ENCODE results near the gene TMEM169.

The TMEM169 gene, protein sequence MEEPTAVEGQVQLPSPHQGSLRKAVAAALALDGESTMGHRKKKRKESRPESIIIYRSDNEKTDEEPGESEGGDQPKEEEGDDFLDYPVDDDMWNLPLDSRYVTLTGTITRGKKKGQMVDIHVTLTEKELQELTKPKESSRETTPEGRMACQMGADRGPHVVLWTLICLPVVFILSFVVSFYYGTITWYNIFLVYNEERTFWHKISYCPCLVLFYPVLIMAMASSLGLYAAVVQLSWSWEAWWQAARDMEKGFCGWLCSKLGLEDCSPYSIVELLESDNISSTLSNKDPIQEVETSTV

DNA sequence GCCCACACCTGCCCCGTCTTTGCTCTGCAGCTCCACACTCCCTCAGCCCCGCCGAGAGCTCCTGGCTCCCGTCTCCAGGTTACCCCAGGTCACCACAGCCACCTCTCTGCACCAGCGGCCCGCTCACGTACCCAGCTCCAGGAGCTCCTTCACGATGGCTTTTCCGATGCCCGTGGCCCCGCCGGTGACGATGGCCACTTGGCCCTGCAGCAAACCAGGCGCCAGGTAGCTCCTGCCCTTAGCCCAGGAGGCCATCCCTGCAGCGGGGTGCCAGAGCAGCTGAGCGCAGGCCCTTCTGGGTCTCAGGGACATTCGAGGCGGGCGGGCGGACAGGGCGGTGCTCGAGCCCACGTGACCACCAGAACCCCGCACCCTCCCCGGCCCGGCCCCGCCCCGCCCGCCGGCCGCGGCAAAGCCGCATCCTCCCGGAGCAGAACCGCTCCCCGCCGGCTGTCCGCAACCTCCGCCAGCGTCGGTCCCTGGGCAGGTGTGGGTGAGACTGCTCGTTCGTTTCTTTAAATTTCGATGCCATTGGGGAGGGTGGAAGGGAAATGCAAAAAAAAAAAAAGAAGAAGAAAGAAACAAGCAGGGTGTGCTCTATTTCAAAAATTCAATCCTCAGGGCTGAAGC lies at the start of gene TMEM169, which contains the start of gene PECR:
TSS of gene TMEM169 (plus strand) at position 433 of the 630 bp plus-strand sequence. CDS start 14,045 bp downstream, outside the sequence.
TSS of gene PECR (minus strand) at position 323 of the 630 bp plus-strand sequence. CDS start at position 255, 68 bp downstream.
- DNase-seq, result peak; percentile 70

DNA sequence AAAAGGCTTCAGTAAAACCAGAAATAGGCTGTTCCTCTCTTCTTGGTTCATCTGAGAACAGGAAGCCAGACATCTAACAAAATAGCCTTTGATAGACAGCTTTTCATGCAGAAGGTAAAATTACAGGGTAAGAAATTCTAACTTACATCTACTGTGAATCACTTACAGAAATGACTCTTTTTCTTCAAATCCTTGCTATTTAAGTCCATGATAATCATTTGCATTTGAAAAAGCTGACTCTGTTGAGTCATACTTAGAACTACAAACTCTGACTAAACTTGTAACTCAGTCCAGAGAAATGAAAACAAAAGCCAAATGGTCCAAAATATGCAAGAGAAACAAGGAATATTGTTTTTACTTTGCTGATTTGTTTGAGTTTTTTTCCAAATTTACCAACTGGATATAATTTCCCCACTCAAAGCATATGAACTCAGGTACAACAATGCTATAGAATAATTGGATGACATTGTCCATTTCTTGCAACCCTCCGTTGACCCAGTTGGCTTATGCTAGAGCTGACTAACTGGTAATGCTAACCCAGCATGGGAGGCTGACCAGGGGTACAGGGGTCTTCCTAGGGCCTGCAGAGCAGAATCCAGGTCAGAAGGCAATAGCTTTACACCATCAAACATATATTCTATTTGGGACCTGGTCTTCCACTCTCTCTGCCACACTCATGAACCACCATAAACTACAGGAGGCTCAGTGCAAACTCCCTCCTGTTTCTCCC lies 49.6 kb upstream of the TMEM169 start:
- DNase-seq, result no peak

GRCh38 chr2:216033403-216033802 lies 48.3 kb upstream of the TMEM169 start:
- no peak for DNase-seq

GRCh38 chr2:216034065-216034464 lies 47.7 kb upstream of the TMEM169 start:
- DNase-seq, result peak; percentile 34

GRCh38 chr2:216039918-216040317 lies 41.8 kb upstream of the TMEM169 start:
- no peak for DNase-seq

- no peak for DNase-seq
Measured at GRCh38 chr2:216041438-216041837, 40.3 kb upstream of the TMEM169 start.

GRCh38 chr2:216043949-216044348 lies 37.8 kb upstream of the TMEM169 start:
- no peak for DNase-seq

DNA sequence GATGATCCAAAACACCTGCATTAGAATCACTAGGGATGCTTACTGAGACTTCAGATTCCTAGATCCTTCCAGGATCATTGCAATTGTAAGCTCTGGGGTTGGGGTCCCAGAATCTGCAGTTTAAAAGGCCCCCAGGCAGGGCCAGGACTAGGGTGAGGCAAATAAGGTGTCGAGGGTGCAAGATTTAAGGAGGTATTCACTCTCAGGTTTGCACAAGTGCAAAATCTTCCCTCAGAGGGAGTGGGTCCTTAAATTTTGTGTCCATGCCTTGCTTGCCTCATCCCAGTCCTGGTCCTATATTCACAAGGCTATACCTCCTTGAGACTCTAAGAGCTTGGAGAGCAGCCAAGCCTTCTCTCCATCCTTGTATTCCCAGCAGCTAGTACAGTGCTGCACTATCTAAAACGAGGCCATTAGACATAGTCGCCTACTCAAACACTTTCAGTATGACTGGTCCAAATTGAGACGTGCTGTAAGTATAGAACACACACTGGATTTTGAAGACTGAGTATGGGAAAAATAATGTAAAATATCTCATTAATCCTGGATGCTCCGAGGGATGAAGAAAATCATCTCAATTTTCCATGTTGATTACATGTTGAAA lies 36.7 kb upstream of the TMEM169 start:
- DNase-seq, result peak; percentile 56

- no peak for DNase-seq
Measured at GRCh38 chr2:216047397-216047796, 34.3 kb upstream of the TMEM169 start.

DNA sequence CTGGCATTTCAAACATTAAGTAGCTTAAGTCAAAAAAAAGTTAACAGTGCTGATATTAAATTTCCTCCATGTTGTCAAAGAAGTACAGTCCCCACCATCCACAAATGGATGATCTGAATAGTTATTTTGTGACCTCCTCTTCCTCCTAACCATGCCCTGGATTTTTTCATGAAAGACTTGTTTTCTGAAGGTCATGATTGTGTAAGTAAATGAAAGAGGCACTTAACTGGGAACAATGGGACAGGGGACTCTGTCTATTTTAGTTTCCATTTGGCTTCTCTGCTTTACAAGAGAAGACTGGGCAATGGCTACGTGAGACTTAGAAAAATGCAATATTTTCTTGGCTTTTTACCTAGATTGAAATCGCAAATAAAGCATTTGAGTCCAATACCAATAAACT lies 32.3 kb upstream of the TMEM169 start:
- no peak for DNase-seq

DNA sequence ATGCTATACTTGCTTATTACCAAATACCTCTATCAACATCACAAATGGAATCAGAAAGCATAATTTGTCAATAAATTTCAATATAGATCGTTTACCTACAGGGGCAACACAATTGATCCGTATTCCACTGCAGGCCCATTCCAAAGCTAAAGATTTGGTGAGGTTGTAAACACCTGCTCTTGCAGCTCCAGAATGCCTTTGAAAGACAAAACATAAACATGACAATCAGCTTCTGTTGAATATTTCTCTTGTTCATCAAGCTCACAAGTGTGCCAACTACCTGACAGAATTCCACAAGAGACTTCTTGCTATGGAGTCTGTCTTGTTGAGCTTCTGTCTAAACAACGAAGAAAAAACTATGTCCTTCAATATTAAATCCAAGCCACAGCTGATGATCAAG lies 30.4 kb upstream of the TMEM169 start:
- no peak for DNase-seq

DNA sequence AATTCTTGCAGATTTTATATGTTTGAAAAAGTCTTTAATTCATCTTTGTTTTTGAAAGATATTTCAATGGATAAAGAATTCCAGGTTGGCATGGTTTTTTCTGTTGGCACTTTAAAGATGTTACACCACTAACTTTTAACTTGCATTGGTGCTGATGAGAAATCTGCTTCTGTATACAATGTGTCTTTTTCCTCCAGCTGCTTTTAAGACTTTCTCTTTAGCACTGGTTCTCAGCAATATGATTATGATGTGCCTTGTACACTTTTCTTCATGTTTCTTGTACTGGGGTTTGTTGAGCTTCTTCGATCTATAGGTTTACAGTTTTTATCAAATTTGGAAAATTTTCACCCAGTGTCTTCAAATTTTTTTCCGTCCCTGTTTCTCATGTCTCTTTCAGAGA lies 29.3 kb upstream of the TMEM169 start:
- DNase-seq, result no peak

- no peak for DNase-seq
Measured at GRCh38 chr2:216055680-216056079, 26.0 kb upstream of the TMEM169 start.

DNA sequence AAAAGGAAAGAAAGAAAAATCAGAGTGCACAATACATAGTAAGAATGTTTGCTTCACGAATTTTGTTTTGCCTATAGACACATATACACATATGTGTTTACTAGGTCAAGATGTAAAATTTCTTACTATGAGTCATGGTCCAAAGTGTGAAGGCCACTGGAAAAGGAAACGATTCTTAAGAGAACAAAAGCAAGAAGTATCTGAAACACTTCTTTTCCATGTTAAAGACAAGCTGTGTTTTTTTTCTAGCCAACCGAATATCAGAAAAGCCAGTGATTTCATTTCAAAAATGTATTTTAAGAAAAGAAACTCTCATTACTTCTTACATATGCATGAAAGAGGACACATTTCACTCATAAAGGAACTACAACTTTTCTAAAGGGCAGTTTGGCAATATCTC lies 25.0 kb upstream of the TMEM169 start:
- DNase-seq, result no peak

GRCh38 chr2:216057688-216058193 lies 24.0 kb upstream of the TMEM169 start:
- DNase-seq, result no peak

DNA sequence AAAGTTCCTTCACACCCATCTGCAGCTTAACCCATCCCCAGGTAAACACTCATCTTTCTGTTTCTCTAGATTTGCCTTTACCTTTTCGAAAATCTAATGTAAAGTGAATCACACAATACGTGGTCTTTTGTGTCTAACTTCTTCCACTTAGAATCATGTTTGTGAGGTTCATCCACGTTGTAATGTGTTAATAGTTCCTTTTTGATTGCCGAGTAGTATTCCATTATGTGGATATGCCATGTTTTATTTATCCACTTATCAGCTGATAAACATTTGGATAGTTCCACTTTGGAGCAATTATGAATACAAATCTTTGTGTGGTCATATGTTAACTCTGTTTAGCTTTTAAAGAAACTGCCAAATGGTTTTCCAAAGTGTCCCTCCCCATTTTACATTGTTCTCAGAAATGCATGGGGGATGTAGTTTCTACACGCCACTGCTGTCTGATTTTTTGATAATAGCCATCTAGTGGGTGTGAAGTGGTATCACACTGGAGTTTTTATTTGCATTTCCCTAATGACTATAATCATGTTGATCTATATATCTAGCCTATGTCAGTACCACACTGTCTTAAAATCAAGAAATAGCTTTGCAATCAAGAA lies 22.4 kb upstream of the TMEM169 start:
- DNase-seq, result no peak

GRCh38 chr2:216064014-216064630 lies 17.6 kb upstream of the TMEM169 start:
- no peak for DNase-seq

- DNase-seq, result no peak
Measured at GRCh38 chr2:216064665-216065064, 17.1 kb upstream of the TMEM169 start.

GRCh38 chr2:216066230-216066629 lies 15.5 kb upstream of the TMEM169 start:
- no peak for DNase-seq

DNA sequence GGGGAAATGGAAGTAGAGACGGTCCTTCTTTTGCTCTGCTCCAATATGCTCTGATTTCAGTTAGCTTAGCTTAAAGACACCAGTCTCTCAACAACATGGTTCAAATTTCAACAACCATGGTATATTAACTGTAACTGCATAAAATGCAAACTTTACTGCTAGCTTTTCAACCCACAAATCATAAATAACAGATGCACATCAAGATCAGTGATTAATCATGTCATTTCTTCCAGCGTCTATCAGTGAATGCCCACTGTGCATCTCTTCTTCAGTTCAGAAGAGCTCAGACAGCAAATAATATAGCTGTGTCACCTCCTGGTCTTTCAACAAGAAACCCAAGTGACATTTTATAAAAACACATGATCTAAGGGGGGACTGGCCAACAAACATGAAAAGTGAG lies 12.7 kb upstream of the TMEM169 start:
- no peak for DNase-seq

DNA sequence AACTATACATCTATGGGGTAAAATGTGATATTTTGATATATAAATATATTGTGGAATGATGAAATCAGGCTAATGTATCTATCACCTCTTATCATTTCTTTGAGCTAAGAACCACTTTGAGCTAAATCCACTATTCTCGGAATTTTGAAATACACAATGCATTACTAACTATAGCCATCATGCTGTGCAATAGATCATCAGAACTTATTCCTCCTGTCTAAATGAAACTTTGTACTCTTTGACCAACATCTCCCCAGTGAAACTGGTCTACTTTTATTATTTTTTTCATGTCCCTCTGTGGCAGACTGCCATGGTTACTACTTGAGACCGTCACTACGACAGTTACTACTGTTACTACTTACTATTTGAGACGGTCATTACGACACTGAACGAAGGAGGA lies 11.5 kb upstream of the TMEM169 start:
- DNase-seq, result no peak

GRCh38 chr2:216071111-216071851 lies 10.4 kb upstream of the TMEM169 start:
- DNase-seq, result no peak
